Fibroblast of the aortic adventitia (primary cell): ENCODE results near the gene LRRC10B. TPM values are rescaled to one million over a fixed set of nuclear protein-coding genes. Genes with fewer than 3 reads are reported as not detected.

Experiments used
- DNase-seq: peaks from one replicate; pipeline ENCODE4 v3.0.0-alpha.2; 2010; ENCODE audit warnings: low read depth
- H3K4me3 ChIP-seq: 2 replicates; pipeline ENCODE4 v1.5.1; 2011; ENCODE audit warnings: low read depth, mild to moderate bottlenecking, control low read depth, low read length, moderate library complexity
- CTCF ChIP-seq: IDR thresholded peaks from 2 replicates; pipeline ENCODE4 v1.5.1; 2011; ENCODE audit warnings: mild to moderate bottlenecking, low read length, control low read depth, inconsistent platforms; ENCODE audit not compliant: insufficient read depth
- total RNA-seq: library from RNA; depleted of rRNA; stranded (reverse); fragments of >200 nt; gene quantifications from 2 replicates; pipeline ENCODE4 v1.2.3, GENCODE V29; 2012; ENCODE audit warnings: low replicate concordance

LRRC10B gene
- total RNA-seq, 1 donor = 0.27 TPM

DNA sequence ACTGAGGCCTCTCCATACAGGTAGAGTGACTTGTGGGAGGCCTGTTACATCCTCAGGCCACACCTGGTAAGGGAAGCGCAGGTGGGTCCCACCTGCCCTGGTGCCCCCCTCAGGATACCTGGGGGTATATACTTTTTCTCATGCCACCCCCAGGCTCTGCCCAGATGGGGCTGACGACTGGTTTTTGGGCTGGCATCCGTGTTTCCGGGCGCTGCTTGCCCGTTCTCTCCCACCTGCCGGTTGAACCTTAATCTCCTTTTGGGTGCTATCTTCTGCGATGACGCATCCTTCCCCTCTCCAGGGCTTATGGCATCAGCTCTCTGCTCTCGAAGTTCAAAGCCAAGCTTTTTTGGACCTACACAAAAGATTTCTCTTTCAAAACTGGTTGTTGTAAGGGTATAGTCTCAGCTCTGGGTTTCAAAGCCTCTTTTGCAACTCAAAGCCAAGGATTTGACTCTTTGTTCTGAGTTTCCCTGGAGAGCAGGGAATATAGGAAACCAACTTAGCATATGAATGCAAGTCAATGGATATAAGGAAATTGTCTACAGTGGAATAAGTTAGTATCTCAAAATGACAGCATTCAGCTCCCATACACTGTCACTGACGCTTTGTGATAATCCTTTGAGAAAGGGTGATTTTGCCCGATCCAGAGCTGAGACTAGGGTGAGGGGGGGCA is 8.6 kb upstream of the LRRC10B start:
- no peak for DNase-seq
- no peak for TF ChIP-seq CTCF
- H3K4me3 ChIP-seq = no peak overlapping the region

DNA sequence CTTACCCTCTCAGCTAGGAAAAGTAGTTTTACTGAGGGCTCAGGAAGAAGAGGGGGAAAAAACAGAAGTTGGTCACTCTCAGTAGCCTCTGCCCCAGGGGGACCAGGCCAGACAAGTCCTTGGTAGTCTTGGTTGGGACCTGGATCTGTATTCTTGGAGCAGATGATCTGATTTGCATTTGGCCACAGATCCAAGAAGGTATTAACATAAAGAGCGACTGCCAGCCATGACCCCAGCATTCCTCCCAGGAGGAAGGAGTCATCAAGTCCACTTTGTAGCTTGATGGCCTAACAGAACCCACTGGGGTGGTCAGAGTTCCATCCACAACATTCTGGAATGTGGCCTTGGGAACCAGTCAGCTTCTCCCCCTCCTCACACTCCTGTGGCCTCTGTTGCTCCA is 6.0 kb upstream of the LRRC10B start:
- H3K4me3 ChIP-seq = no peak overlapping the region
- no peak for TF ChIP-seq CTCF
- DNase-seq = no peak

DNA sequence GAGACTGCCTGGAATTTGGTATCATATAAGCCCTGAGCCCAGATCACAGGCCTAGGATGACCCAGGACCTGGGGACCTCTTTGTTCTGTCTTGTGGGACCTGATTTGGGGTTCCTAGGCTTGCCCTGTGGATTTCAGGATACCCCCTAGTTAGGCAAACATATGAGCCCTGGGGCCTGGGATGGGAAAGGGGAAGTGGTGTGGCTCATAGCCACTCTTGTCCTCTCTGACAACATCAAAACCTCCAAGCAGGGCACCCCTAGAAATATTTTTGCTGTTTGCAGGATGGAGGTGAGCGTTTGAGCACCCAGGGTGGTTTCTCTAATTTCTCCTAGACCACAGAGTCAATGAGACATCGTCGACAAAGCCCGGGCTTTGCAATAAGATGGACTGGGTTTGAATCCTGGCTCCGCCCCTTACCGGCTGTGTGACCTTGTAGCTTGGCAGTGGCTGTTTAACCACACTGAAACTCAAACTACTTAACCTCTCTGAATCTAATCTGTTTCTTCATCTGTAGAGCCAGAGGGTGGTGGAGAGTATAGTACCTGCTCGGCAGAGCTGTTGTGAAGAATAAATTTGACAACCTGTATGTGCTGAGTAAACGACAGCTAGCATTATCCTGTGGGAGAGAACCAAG is 5.3 kb upstream of the LRRC10B start:
- no peak for DNase-seq
- no peak overlapping the region for H3K4me3 ChIP-seq
- no peak for TF ChIP-seq CTCF

GRCh38 chr11:61505106-61505505 is 3.4 kb upstream of the LRRC10B start:
- no peak for DNase-seq
- TF ChIP-seq CTCF = no peak
- H3K4me3 ChIP-seq = no peak overlapping the region

- DNase-seq = no peak
- no peak for TF ChIP-seq CTCF
- H3K4me3 ChIP-seq = no peak overlapping the region
These were observed 2.9 kb upstream of the LRRC10B start for GRCh38 chr11:61505640-61506155.

DNA sequence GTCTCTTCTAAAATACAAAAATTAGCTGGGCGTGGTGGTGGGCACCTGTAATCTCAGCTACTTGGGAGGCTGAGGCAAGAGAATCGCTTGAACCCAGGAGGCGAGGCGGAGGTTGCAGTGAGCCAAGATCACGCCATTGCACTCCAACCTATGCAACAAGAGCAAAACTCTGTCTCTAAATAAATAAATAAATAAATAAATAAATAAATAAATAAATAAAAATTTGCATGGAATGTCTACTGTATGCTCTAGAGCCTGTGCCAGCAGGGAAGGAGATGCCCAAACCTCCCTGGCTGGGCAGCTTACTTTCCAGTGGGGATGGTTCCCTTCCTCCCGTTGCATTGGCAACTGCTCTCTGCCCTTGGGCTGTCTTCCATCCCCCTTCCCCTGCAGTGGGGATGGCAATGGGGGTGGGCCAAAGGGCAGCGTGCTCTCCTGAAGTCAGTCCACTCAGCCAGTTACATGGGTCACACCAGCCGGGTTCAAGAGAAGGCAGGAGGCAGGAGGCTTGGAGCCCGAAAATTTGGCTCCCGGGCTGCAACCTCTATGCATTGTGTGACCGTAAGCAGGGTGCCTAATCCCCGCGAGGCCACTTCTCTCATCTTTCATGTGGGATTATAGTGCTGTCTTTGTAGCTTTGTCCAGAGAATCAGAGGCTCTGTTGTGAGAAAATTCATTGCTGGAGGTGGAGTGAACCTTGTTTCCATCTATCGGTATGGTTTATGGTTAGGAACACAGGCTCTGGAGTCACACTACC is 1.4 kb upstream of the LRRC10B start:
- DNase-seq = no peak
- H3K4me3 ChIP-seq = no peak overlapping the region
- no peak for TF ChIP-seq CTCF
